ENCODE results near the gene NCOR2.
"Not testable (repeated sequence)": the region's sequence is repeated elsewhere in the genome, so short reads cannot be mapped to it uniquely, and the experiment has no call there.

The NCOR2 gene

GRCh38 chr12:124603100-124603541 is 35.7 kb upstream of the NCOR2 start:
- DNase-seq, result peak in 2 of 10 donors; percentile 43 to 61
- intact Hi-C loops (cut with DNase I), result no loop called here

DNA sequence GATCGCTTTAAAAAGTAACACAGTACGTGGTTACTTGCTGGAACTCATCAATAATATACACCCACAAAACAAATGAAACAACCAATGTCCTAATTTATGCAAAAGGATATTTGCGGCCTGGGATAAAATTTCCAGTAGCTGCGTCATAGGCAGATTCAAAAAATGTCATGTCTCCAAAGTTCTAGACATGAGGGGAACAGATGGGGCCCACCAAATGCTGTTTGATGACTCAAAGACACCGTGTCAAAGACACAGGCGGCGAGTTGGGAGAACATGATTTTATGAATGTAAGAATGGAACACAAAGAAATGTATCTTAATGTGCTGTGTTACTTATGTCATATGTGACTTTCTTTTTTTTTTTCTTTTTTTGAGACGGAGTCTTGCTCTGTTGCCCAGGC is 34.3 kb upstream of the NCOR2 start:
- peak in 2 of 10 donors; percentile 3 to 49 for DNase-seq

DNA sequence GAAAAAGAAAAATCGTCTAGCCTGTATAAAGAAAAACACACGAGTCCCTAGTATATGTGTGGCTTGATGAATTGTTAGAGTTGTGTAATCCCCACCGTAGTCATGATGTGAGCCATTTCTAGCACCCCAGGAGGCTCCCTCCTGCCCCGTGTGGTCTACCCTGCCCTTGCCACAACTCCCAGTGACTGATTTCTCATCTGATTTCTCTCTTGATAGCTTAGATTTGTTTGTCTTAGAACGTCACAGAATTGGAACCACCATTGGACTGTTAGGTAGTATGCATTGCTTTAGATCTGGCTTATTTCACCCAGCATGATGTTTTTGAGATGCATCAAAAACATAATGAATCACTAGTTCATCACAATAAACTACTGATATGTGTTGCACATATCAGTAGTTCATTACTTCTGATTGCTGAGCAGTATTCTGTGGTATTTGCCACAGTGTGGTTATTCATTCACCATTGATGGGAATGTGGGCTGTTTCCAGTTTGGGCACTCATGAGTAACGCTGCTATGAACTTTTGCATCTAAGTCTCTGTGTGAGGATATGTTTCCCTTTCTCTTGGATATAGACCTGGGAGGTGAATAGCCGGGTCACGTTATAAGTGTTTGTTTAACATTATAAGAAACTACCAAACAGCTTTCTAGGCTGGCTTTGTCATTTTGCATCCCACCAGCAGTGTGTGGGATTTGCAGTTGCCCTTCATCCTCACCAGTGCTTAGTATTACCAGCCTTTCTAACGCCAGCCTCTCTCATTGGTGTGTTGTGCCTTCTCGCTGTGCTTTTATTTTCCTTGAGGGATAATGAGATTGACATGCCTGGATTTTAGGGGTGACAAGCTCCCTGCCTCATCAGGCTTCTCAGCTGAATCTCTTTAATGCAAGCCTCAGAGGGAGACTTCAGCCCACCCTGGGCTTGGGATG is 31.9 kb upstream of the NCOR2 start:
- no peak for DNase-seq
- intact Hi-C loops (cut with DNase I), result no loop called here

More for the DNA sequence above, 34.3 kb upstream of the NCOR2 start:
- intact Hi-C loops (cut with DNase I), result no loop called here

- intact Hi-C loops (cut with DNase I), result no loop called here
- peak in 1 of 10 donors; percentile 41 for DNase-seq
These were observed 29.6 kb upstream of the NCOR2 start for GRCh38 chr12:124597041-124597440.

- peak in 1 of 10 donors; percentile 10 for DNase-seq
- intact Hi-C loops (cut with DNase I), result no loop called here
These were observed 28.0 kb upstream of the NCOR2 start for GRCh38 chr12:124595444-124595843.

- peak in 1 of 10 donors; percentile 44 for DNase-seq
- intact Hi-C loops (cut with DNase I), result no loop called here
These were observed 27.4 kb upstream of the NCOR2 start for GRCh38 chr12:124594851-124595250.

DNA sequence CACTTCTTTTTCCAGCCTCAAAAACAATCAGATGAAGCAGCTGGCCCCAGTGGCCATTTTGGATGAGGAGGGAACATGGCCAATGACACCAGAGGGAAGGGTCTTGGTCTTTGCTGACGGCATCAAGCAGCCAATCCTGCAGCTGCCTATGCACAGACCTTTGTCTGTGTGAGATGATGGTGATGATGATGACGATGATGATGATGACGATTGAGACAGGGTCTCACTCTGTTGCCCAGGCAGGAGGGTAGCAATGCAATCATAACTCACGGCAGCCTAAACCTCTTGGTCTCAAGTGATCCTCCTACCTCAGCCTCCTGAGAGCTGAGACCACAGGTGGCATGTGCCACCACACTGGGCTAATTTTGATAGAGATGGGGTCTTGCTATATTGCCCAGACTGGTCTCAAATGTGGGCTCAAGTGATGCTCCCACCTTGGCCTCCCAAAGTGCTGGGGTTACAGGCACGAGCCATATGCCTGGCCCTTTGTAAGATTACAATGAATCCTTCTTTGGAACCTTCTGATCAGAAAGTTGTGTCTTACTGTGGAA is 26.5 kb upstream of the NCOR2 start:
- no peak for DNase-seq
- intact Hi-C loops (cut with DNase I), result no loop called here

DNA sequence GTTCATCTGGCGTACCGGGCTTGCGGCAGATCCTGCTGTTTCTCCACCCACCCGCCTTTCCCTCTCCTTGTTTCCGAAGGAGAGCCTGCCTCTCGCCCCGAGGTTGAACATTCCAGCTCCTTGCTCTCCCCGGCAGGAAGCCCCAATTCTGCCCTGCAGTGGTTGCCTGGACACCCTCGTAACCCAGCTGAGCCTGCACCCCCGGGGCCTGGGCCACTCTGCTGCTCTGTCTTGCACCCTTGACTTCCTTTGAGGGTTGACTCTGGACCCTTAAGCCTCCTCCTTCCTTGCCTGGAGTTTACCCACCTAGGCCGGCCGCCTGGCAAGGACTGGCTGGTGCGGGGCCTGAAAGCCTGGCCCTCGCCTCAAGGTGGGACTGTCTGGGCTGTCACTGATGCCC is 25.8 kb upstream of the NCOR2 start:
- DNase-seq, result peak in 1 of 10 donors; percentile 67
- intact Hi-C loops (cut with DNase I), result no loop called here

- DNase-seq, result peak in 1 of 10 donors; percentile 11
- intact Hi-C loops (cut with DNase I), result no loop called here
These were observed 25.2 kb upstream of the NCOR2 start for GRCh38 chr12:124592481-124593160.

DNA sequence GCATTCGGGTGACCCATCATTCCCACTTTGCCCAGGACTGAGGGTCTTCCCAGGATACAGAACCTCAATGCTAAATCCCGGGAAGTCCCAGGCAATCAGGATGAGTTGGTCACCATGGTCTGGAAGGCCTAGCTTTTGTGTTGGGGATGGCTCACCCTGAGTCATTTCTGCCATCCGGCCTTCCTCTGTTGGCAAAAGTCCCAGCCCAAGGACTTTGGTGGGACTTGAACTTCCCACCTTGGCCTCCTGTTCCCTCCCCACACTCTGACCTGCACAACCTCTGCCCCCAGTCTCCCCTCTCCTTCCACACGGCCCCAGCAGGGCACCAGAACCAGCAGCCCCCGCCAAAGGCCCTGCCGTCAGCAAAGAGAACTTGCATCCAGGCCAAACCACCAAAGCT is 24.6 kb upstream of the NCOR2 start:
- DNase-seq, result peak in 1 of 10 donors; percentile 49
- intact Hi-C loops (cut with DNase I), result no loop called here

GRCh38 chr12:124590447-124590846 is 23.0 kb upstream of the NCOR2 start:
- intact Hi-C loops (cut with DNase I), result no loop called here
- DNase-seq, result no peak

DNA sequence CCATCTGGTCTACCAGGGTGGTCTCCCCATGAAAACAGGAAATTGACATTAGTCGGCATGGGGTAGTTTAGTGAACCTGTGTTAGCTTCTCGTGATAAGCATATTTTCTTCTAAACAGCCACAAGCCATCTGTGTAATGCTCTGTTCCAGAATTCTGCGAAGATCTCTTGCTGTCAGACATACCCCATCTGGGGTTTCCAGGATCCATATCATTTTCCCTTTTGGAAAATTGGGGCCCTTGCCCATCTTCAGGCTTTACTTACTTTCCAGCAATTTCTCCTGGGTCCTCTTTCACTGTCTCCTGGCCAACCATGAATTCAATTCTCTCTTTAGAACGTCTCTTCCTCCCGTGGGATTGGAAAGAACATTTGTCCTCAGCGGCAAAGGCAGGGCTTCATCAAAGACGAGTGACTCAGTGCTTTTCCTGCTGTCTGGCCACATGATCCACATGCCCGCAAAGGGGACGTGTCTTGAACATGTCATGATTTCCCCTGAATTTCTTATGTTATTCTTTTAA is 21.4 kb upstream of the NCOR2 start:
- intact Hi-C loops (cut with DNase I), result no loop called here
- DNase-seq, result peak in 5 of 10 donors; percentile 35 to 90 (median 70)

GRCh38 chr12:124588018-124588634 is 20.7 kb upstream of the NCOR2 start:
- DNase-seq, result no peak
- intact Hi-C loops (cut with DNase I), result no loop called here

- intact Hi-C loops (cut with DNase I), result no loop called here
- no peak for DNase-seq
These were observed 19.3 kb upstream of the NCOR2 start for GRCh38 chr12:124586756-124587155.

DNA sequence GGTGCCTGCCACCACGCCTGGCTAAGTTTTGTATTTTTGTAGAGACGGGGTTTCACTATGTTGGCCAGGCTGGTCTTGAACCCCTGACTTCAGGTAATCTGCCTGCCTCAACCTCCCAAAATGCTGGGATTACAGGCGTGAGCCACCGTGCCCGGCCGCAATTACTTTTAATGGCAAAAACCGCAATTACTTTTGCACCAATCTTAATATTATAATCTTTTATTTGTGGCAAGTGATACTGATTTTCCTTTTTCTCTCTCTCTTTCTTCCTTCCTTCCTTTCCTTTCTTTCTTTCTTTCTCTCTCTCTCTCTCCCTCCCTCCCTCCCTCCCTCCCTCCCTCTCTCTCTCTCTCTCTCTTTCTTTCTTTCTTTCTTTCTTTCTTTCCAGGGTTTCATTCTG is 17.1 kb upstream of the NCOR2 start:
- intact Hi-C loops (cut with DNase I); DNase-seq: not testable (repeated sequence)

GRCh38 chr12:124583854-124584253 is 16.4 kb upstream of the NCOR2 start:
- intact Hi-C loops (cut with DNase I), result no loop called here

GRCh38 chr12:124582108-124582424 is 14.7 kb upstream of the NCOR2 start:
- peak in 2 of 10 donors; percentile 71 to 77 for DNase-seq
- intact Hi-C loops (cut with DNase I), result no loop called here

More at GRCh38 chr12:124583854-124584253, 16.4 kb upstream of the NCOR2 start:
- peak in 1 of 10 donors; percentile 13 for DNase-seq

GRCh38 chr12:124581307-124582107 is 14.1 kb upstream of the NCOR2 start:
- intact Hi-C loops (cut with DNase I), result no loop called here

GRCh38 chr12:124579921-124580517 is 12.6 kb upstream of the NCOR2 start:
- DNase-seq, result no peak
- intact Hi-C loops (cut with DNase I), result no loop called here

More at GRCh38 chr12:124581307-124582107, 14.1 kb upstream of the NCOR2 start:
- DNase-seq, result no peak
